Measurements from ENCODE around the gene F2RL1. TPM values are rescaled to one million over a fixed set of nuclear protein-coding genes. Genes with fewer than 3 reads are reported as not detected.

The F2RL1 gene
- total RNA-seq, 4 donors from 2014 or later, result 0.26 to 1.3 (median 0.85) TPM

DNA sequence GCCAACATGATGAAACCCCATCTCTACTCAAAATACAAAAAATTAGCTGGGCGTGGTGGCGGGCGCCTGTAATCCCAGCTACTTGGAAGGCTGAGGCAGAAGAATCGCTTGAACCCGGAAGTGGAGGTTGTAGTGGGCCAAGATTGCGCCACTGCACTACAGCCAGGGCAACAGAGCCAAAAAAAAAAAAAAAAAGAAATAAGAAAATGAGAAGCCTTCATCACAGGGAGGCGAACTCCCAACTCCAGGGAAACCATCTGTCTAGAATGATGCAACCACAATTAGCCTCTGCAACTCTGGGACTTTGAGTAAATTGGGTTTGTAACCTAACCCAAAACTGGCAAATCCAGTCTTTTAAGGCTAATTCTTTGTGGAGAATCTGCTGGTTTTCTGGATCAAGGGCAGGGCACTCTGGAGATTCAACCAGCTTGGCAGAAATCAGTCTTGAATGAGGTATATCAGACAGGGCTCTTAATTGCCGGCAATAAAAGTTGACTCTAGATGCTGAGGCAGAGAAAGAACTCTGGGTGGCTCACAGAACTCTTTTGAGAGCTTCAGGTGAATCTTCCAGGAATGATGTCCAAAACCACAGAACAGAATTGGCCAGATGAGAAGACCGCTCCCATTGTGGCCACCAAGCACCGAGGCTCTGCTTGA is 40.9 kb downstream of the F2RL1 start:
- Histone ChIP-seq H3K36me3 (no peaks in the 10 kb centered on the region), H3K9me3 (no peaks in the 10 kb centered on the region), H3K27ac (replicated peaks in 1 of 4) (no peak overlapping the region), H3K27me3 (no peaks in the 10 kb centered on the region), H3K4me3 (no peak overlapping the region), H3K4me1 (no peaks in the 10 kb centered on the region)
- intact Hi-C loops (cut with DNase I), result loop anchor here (10.0 kb wide), 1 partner anchor 155 kb away; no protein-coding TSS in a partner anchor
- no peak for TF ChIP-seq EP300 (IDR thresholded peaks at IDR 0.05)
- TF ChIP-seq, protein P1, sequence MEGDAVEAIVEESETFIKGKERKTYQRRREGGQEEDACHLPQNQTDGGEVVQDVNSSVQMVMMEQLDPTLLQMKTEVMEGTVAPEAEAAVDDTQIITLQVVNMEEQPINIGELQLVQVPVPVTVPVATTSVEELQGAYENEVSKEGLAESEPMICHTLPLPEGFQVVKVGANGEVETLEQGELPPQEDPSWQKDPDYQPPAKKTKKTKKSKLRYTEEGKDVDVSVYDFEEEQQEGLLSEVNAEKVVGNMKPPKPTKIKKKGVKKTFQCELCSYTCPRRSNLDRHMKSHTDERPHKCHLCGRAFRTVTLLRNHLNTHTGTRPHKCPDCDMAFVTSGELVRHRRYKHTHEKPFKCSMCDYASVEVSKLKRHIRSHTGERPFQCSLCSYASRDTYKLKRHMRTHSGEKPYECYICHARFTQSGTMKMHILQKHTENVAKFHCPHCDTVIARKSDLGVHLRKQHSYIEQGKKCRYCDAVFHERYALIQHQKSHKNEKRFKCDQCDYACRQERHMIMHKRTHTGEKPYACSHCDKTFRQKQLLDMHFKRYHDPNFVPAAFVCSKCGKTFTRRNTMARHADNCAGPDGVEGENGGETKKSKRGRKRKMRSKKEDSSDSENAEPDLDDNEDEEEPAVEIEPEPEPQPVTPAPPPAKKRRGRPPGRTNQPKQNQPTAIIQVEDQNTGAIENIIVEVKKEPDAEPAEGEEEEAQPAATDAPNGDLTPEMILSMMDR (IDR thresholded peaks at IDR 0.05), result no peak
- no peak for TF ChIP-seq POLR2A (IDR thresholded peaks at IDR 0.05; ENCODE audit: low read depth)
- TF ChIP-seq POLR2AphosphoS5 (IDR thresholded peaks at IDR 0.05), result no peak
- WGBS, result 89% methylated on average over 10 of the region's 10 CpGs
- DNase-seq (ENCODE audit: extremely low spot score), result no peak

DNA sequence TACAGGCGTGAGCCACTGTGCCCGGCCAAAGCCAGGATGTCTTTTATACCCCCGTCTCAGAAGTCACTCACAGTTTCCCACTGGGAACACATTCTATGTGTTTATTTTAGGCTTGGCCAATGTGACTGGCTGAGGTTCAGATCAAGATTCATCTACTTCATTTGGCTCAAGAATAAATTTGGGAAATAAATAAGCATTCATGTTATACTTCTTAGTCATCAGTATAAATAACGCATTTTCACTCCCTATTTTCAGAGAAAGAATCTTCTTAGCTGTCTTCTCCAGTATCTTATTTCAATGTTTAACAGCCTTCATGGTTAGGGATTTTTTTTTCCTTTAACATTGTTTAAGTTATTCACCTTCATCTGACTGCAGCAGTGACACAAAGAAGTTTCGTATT is 42.8 kb downstream of the F2RL1 start:
- 47% methylated on average over 5 of the region's 5 CpGs for WGBS

DNA sequence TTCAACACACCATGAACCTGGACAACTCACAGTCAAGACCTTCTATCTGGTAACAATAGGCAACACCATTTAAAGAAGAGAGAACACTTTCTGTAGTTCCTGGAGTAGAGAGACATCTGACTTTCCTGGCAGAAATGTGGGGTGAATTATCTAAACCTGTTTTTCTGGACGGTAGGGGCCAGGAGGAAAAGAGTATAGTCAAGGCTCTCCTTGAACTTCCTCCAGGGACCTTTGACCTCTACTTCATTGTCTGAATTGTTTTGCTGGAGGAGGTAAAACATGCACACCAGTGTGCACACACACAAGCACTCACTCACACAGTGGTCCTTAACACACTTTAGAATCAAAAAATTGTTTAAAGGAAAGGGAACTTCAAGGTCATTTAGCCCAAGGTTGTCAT is 44.2 kb downstream of the F2RL1 start:
- intact Hi-C loops (cut with DNase I), result loop anchor here (10.0 kb wide), 1 partner anchor 152 kb away; no protein-coding TSS in a partner anchor
- H3K27me3 ChIP-seq, result no peaks in the 10 kb centered on the region

More for the DNA sequence above, 42.8 kb downstream of the F2RL1 start:
- intact Hi-C loops (cut with DNase I), result loop anchor here (10.0 kb wide), 1 partner anchor 153 kb away; no protein-coding TSS in a partner anchor
- H3K27me3 ChIP-seq, result no peaks in the 10 kb centered on the region
- no peaks in the 10 kb centered on the region for H3K4me1 ChIP-seq
- no peaks in the 10 kb centered on the region for H3K9me3 ChIP-seq
- H3K27ac ChIP-seq (replicated peaks in 1 of 4), result no peak overlapping the region
- H3K36me3 ChIP-seq, result no peaks in the 10 kb centered on the region
- TF ChIP-seq, protein P1 (IDR thresholded peaks at IDR 0.05), result no peak
- TF ChIP-seq POLR2AphosphoS5 (IDR thresholded peaks at IDR 0.05) (no peak), EP300 (IDR thresholded peaks at IDR 0.05) (no peak), POLR2A (IDR thresholded peaks at IDR 0.05; ENCODE audit: low read depth) (no peak)
- no peak for DNase-seq (ENCODE audit: extremely low spot score)
- no peak overlapping the region for H3K4me3 ChIP-seq

DNA sequence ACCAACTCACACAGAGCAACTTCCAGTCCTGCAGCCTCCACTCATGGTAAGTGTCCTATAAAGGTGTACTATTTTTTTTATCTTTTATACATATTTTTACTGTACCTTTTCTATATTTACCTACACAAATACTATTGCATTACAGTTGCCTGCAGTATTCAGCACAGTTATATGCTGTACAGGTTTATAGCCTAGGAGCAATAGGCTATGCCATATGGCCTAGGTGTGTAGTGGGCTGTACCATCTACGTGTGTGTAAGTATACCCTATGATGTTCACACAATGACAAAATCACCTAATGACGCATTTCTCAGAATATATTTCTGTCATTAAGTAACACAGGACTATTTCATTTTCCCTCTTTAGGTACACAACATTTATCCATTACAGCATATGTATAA is 47.7 kb downstream of the F2RL1 start:
- TF ChIP-seq, protein P1 (IDR thresholded peaks at IDR 0.05), result no peak
- TF ChIP-seq EP300 (IDR thresholded peaks at IDR 0.05), result no peak
- TF ChIP-seq POLR2AphosphoS5 (IDR thresholded peaks at IDR 0.05), result no peak
- no peak for TF ChIP-seq POLR2A (IDR thresholded peaks at IDR 0.05; ENCODE audit: low read depth)
- Histone ChIP-seq H3K4me1 (no peaks in the 10 kb centered on the region), H3K36me3 (no peaks in the 10 kb centered on the region), H3K9me3 (no peaks in the 10 kb centered on the region), H3K27me3 (no peaks in the 10 kb centered on the region), H3K27ac (replicated peaks in 1 of 4) (no peak overlapping the region), H3K4me3 (no peak overlapping the region)
- no peak for DNase-seq (ENCODE audit: extremely low spot score)
- 82% methylated on average over 2 of the region's 2 CpGs for WGBS
- intact Hi-C loops (cut with DNase I), result loop anchor here (10.0 kb wide), 1 partner anchor 148 kb away; no protein-coding TSS in a partner anchor

More for the DNA sequence above, 44.2 kb downstream of the F2RL1 start:
- H3K4me1 ChIP-seq, result no peaks in the 10 kb centered on the region
- no peak overlapping the region for H3K4me3 ChIP-seq
- WGBS, result 79% methylated on average over 1 of the region's 1 CpG
- H3K9me3 ChIP-seq, result no peaks in the 10 kb centered on the region
- TF ChIP-seq, protein P1 (IDR thresholded peaks at IDR 0.05), result no peak
- TF ChIP-seq POLR2AphosphoS5 (IDR thresholded peaks at IDR 0.05) (no peak), EP300 (IDR thresholded peaks at IDR 0.05) (no peak), POLR2A (IDR thresholded peaks at IDR 0.05; ENCODE audit: low read depth) (no peak)
- no peaks in the 10 kb centered on the region for H3K36me3 ChIP-seq
- H3K27ac ChIP-seq (replicated peaks in 1 of 4), result no peak overlapping the region
- no peak for DNase-seq (ENCODE audit: extremely low spot score)
